Measurements from ENCODE around the gene CHRNB4.

Gene CHRNB4

GRCh38 chr15:78633348-78633747 is 7.7 kb downstream of the CHRNB4 start:
- no peak for DNase-seq (ENCODE audit: low read depth)

- DNase-seq (ENCODE audit: low read depth): no peak
Measured at GRCh38 chr15:78630886-78631633, 9.9 kb downstream of the CHRNB4 start.

- DNase-seq (ENCODE audit: low read depth): no peak
Measured at GRCh38 chr15:78629716-78630065, 11.3 kb downstream of the CHRNB4 start.

- DNase-seq (ENCODE audit: low read depth): no peak
Measured at GRCh38 chr15:78629031-78629715, 11.8 kb downstream of the CHRNB4 start.

GRCh38 chr15:78628227-78628626 is 12.8 kb downstream of the CHRNB4 start:
- DNase-seq (ENCODE audit: low read depth): no peak

- no peak for DNase-seq (ENCODE audit: low read depth)
Measured at GRCh38 chr15:78627348-78627747, 13.7 kb downstream of the CHRNB4 start.

GRCh38 chr15:78626381-78626995 is 14.5 kb downstream of the CHRNB4 start:
- DNase-seq (ENCODE audit: low read depth): no peak

GRCh38 chr15:78625606-78626280 is 15.3 kb downstream of the CHRNB4 start:
- DNase-seq (ENCODE audit: low read depth): no peak

GRCh38 chr15:78624651-78625590 is 16.1 kb downstream of the CHRNB4 start:
- no peak for DNase-seq (ENCODE audit: low read depth)

GRCh38 chr15:78623786-78624497 is 17.1 kb downstream of the CHRNB4 start:
- DNase-seq (ENCODE audit: low read depth): no peak

- DNase-seq (ENCODE audit: low read depth): no peak
Measured at GRCh38 chr15:78621810-78622402, 19.1 kb downstream of the CHRNB4 start.

- no peak for DNase-seq (ENCODE audit: low read depth)
Measured at GRCh38 chr15:78620527-78621421, 20.2 kb downstream of the CHRNB4 start, which contains the start of gene CHRNA3. TSS of gene CHRNA3 (minus strand) at chr15:78620996. CDS start at chr15:78620794, 202 bp downstream.

GRCh38 chr15:78620021-78620526 is 20.9 kb downstream of the CHRNB4 start:
- DNase-seq (ENCODE audit: low read depth): no peak

- no peak for DNase-seq (ENCODE audit: low read depth)
Measured at GRCh38 chr15:78619022-78619950, 21.7 kb downstream of the CHRNB4 start.

GRCh38 chr15:78618490-78618934 is 22.5 kb downstream of the CHRNB4 start:
- peak; percentile 68 for DNase-seq (ENCODE audit: low read depth)

GRCh38 chr15:78618064-78618463 is 22.9 kb downstream of the CHRNB4 start:
- DNase-seq (ENCODE audit: low read depth): no peak

GRCh38 chr15:78617516-78617915 is 23.5 kb downstream of the CHRNB4 start:
- DNase-seq (ENCODE audit: low read depth): no peak

GRCh38 chr15:78617076-78617475 is 23.9 kb downstream of the CHRNB4 start:
- no peak for DNase-seq (ENCODE audit: low read depth)
